ENCODE data around the gene DNAJC7.

DNAJC7 gene

DNA sequence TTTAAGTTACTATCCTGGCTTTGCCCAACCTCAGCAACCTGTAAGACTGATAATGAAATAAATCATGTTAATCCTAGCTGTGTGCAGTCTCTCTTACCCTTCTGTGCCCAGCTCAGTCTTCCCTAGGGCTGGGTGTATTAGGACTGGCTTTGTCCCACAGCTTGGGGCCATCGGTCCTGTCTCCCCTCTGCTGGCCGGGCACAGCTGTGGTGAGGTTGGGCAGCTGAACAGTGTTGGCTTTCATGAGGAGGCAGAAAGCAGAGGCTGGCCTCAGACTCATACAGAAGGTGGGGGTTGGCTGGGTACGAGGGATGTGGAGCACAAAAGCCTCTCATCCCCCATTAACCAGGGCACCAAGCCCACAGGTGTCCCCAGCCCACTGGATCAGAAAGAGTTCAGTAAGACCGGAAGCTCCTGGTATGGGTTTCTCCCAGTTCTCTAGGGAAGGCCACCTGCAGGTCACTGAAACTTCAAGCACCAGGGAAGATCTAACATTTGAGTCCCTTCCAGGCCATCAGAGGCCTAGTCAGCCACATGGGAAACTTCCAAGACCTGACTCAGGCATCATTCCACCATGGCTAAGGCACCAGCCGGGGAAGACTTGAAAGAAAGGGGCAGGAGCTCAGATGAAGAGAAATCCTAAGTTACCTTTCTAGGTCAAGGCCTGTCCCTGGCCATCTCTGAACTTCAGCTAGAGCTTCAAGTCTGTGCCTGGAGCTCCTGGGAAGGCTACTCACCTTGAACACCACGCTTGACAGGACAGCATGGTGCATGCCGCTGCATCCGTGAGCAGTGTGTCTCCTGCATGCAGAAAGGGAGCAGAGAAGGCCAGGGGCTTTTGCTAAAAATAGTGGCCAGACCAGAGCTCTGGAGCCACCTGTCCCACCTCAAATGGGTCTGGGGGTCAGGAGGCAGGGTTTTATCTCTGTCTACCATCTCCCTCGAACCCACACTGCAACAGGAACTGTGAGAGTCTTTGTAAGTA is 41.8 kb downstream of the DNAJC7 start:
- DNase-seq (ENCODE audit: low read depth in 3 of 3): no peak

- no peak for DNase-seq (ENCODE audit: low read depth in 3 of 3)
These were observed 42.6 kb downstream of the DNAJC7 start for GRCh38 chr17:41974658-41975057.

GRCh38 chr17:41974031-41974430 is 43.2 kb downstream of the DNAJC7 start:
- DNase-seq (ENCODE audit: low read depth in 3 of 3): no peak

DNA sequence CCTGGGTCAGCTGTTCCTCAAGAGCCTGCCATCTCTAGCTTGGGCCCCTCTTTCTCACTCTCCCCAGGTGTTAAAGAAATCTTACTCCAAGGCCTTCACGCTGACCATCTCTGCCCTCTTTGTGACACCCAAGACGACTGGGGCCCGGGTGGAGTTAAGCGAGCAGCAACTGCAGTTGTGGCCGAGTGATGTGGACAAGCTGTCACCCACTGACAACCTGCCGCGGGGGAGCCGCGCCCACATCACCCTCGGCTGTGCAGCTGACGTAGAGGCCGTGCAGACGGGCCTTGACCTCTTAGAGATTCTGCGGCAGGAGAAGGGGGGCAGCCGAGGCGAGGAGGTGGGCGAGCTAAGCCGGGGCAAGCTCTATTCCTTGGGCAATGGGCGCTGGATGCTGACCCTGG is 43.8 kb downstream of the DNAJC7 start:
- no peak for DNase-seq (ENCODE audit: low read depth in 3 of 3)

DNA sequence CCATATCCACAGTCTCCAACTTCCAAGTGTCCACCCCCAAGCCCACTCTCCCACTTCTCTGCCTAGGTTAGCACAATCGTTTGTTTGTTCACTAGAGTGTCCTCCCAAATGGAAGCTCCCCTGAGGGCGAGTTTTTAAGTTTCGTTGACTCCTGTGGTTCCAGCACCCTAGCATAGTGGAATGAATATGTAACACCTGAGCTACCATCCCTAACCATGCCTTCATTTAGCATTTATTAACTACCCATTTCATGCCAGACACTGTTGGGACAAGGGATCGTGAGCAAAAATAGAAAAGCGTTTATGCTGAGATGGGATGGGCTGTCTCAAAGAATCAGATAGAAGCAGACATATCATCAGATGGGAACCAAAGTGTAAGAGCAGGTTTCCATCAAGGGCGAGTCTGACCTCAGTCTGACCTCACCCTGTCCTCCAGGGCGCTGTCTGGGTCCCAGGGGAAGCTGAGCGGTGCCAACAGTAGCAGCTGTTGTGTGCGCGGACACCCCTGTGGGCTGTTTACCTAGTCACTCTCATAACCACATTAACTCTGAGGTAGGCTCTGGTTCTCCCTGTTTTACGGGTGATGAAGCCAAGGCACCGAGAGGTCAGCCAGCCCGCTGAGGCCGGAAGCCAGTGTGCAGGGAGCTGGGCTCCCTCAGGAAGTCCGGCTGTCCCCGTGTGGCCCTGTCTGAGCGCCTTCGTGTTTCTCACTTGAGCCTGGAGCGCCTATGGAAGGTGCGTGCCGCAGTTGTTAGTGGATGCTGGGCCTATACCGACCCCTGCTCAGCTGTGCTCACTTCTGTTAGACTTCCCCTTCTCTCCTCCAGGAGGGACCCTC is 44.5 kb downstream of the DNAJC7 start:
- no peak for DNase-seq (ENCODE audit: low read depth in 3 of 3)

- no peak for DNase-seq (ENCODE audit: low read depth in 3 of 3)
These were observed 45.3 kb downstream of the DNAJC7 start for GRCh38 chr17:41971721-41972523.

- no peak for DNase-seq (ENCODE audit: low read depth in 3 of 3)
These were observed 46.3 kb downstream of the DNAJC7 start for GRCh38 chr17:41970901-41971331.

DNA sequence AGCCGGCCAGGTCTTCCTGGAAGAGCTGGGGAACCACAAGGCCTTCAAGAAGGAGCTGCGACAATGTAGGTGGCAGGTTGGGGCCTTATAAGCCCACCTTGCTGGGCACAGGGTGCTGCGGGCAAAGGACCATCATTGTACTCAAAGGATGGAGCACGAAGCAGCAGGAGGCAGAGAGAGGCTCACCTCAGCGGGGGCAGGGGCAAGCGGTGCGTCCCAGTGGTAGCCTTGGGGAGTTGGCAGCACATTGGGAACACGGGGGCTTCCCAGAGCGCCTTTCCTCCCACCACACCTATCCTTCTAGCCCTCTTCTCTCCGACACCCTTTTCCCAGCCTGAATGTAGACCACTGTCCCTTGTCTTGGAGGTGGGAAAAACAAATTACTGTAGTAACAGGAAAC is 48.6 kb downstream of the DNAJC7 start:
- no peak for DNase-seq (ENCODE audit: low read depth in 3 of 3)

DNA sequence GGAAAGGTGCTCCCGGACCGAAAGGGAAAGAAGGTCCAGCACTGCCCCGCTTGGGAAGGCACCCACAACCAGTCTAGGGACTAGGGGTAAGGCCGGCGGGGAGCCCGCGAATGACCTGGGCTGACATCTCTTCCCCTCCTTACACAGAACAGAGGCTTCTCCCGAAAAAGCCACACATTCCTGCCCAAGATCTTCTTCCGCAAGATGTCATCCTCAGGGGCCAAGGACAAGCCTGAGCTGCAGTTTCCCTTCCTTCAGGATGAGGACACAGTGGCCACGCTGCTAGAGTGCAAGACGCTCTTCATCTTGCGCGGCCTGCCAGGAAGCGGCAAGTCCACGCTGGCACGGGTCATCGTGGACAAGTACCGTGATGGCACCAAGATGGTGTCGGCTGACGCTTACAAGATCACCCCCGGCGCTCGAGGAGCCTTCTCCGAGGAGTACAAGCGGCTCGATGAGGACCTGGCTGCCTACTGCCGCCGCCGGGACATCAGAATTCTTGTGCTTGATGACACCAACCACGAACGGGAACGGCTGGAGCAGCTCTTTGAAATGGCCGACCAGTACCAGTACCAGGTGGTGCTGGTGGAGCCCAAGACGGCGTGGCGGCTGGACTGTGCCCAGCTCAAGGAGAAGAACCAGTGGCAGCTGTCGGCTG is 49.2 kb downstream of the DNAJC7 start:
- no peak for DNase-seq (ENCODE audit: low read depth in 3 of 3)

DNA sequence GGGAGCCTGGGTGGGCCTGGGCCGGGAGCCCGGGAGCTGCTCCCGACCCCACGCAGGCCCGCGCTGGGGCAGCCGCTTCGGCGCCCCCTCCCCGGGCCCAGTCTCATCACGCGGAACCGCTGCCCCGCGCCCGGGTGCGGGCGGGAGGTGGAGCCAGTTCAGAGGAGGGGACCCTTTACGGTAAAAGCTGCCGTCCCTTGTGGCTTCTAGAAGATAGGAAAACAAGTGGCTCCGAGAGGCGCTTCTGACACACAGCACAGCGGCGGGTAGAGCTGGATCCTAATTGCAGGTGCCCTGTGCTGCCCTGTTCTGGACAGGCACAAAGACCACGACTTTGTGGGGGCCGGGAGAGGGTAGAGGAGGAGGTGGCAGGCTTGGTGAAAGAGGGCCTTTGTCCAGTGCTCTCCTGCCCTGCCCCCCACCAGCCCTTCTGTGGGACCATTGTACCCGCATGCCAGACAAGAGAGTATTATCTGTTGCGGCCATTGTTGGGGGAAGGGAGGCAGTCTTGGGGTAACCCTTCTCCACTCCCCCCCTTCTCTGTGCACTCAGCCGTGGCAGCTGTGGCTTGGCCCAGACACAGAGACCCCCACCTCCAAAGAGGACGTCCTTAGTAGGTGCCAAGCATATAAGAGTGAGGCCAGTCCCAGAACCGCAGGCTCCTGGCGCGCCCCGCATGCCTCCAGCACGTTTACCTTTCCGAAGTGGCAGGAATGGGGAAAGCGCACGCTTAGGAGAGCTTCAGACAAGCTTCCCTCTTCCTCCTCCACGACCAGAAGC is 49.9 kb downstream of the DNAJC7 start:
- DNase-seq (ENCODE audit: low read depth in 3 of 3): peak in 1 of 3 experiments; percentile 15

DNA sequence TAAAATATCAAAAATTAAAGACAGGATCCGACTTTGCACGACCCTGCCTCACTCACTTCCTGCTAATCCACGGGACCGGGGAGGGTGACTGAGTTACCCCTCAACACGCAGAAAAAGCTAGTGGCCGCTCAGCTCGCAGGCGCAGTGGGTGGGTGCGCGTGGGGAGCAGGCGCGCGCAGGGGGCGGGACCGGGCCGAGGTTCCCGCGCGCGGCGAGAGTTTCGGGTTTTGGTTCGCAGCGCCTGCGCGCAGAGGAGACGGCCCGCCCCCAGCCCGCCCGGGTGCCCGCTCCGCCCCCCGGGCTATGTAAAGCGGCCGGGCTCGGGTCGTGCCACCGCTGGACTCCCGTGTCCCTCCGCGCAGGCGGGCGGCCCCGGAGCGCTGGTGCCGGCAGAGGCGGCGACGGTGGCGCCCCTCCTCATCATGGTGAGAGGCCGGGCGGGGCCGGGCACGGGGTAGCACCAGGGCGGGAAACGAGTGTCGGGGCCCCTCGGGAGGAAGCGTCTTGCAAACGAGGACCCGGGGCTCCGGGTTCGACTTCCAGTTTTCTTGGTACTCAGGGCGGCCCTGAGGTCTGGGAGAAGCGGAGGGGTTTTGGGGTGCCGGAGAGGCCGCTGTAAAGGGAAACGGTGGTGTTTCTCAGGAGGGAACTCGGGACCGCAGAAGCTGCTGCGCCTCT is 50.6 kb downstream of the DNAJC7 start, which contains the start of gene CNP:
Gene CNP, plus strand, starts transcription at position 333 of the 678 bp plus-strand sequence. Its CDS starts 90 bp downstream, at position 423.
- peak; percentile 82 to 84 (median 83) for DNase-seq (ENCODE audit: low read depth in 3 of 3)

DNA sequence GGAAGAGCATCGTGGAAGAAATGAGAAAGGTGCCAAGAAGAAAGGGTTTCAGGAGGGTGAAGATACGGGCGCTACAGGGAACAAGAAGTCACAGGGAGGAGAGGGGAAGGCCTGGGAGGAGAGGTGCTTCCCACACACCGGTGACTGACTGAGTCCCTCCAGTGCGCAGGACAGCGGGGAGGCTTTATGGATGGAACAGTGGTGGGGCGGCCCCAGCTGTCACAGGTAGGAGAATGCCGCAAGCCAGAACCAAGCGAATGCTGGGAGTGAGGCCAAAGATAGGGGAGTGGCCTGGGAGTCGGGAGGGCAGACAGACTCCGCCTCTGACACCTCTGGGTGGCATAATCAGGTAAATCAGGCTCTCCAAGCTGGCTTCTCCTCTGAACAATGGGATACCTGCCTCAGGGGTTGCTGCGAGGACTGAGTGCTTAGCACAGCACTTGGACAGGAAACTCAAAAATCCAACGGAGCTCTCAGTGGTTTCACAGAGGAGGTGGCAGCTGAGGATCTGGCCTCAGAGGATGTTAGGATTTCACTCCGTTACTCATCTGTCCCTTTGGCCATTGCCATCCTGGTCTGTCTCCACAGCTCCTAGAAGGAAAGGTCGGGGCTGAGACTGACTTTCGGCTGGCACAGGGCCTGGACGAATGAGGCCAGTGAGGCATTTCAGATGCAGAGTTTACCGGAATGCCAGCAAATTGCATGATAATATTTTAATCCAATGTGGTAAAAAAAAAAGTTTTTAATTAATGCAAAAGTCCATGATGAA is 51.4 kb downstream of the DNAJC7 start:
- DNase-seq (ENCODE audit: low read depth in 3 of 3): peak; percentile 33 to 47 (median 44)

DNA sequence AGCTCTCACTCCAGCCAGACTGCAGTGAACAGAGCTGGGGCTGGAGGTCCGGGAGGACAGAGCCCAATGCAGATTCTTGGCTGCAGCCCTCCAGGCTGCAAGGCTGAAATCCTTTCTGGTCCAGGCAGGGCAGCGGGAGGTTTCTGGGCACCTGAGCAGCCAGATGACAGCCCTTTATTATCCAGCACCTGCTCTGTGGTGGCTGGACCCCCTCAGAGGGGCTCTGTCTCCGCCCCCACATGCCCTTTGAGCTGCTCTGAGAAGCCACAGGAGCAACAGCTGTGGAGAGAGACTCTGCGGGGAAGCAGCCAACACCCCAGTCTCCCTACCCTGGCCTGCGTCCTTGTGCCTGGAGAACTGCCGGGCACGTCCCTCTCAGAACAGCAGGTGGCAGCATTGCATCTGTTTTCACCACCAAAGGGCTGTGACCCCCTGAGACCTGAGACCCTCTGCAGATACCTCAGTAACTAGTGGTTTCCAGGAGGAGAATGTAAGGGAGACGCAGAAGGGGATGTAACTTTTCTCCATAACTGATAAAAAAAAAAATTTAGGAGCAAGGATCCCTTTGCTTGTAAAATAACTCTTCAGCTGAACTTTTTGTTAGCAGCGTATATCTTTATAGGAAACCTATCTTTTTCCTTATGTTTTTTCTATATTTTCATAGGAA is 54.3 kb downstream of the DNAJC7 start:
- DNase-seq (ENCODE audit: low read depth in 3 of 3): peak; percentile 45 to 53 (median 49)

DNA sequence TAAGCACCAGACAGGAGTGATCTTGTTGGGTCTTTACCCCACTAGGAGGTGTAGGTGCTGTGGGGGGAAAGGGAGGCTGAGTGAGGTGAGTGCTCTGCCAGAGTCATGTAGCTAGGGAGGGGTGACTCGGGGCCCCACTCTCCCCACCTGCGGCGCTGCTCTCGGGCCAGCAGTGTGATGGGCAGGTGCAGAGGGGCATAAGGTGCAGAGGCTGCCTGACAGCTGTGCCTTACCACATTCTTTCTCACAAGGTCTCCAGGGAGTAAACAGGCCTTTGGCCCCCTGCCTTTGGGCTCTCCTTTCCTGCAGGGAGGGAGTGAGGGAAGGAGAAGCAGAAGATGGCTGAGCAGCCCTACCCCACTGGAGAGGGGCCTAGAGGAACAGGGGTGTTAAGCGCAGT is 55.1 kb downstream of the DNAJC7 start:
- no peak for DNase-seq (ENCODE audit: low read depth in 3 of 3)

- DNase-seq (ENCODE audit: low read depth in 3 of 3): no peak
These were observed 57.7 kb downstream of the DNAJC7 start for GRCh38 chr17:41959336-41960095.

DNA sequence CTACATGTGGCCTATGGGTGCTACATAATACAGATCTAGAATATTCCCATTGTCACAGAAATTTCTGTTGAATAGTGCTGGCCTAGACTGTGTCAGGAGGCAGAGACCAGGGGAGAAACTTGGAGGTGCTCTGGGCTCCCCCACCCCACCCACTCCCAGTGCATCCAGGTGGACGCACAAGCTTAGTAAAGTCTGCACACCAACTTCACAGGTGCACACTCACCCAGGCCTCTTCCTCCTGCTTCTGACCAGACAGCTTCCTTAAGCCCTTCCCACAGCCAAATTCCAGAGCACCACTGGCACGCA is 58.3 kb downstream of the DNAJC7 start:
- no peak for DNase-seq (ENCODE audit: low read depth in 3 of 3)

DNA sequence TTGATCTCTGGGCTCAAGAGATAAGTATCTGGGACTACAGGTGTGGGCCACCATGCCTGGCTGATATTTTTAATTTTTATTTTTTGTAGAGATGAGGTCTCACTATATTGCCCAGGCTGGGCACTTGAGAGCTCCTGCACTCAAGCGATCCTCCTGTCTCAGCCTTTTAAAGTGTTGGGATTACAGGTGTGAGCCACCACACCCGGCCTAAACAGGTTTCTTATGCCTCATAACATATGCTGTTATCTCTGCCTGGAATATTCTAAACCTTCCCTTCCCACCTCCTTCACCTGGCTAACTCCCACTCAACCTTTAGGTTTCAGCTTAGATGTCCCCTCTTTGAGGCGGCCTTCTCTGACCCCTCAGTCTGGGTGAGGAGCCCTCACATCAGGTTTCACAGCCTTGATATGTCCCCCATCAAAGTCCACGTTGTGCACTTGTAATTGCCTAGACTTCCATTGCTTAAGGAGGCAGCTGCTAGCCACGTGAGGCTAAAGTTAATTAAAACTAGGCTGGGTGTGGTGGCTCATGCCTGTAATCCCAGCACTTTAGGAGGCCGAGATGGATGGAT is 59.3 kb downstream of the DNAJC7 start:
- DNase-seq (ENCODE audit: low read depth in 3 of 3): no peak
